GM12892 (cell line): ENCODE measurements around the gene NPAS1.

ENCODE experiments used
- DNase-seq: peaks from one replicate; pipeline ENCODE4 v3.0.0; 2011; ENCODE audit not compliant: insufficient read length
- FAIRE-seq: peaks from 2 replicates; lab custom pipeline; 2011; peaks lifted over from hg19 to GRCh38; lab: Jason Lieb, UNC
- POLR2A ChIP-seq: IDR thresholded peaks from 2 replicates; pipeline ENCODE4 v1.6.1; 2011; ENCODE audit warnings: low read depth, low read length, control low read depth
- POLR2AphosphoS5 ChIP-seq: IDR thresholded peaks from 2 replicates; pipeline ENCODE4 v1.6.1; 2011; ENCODE audit warnings: low read depth, low read length, control low read depth
- TAF1 ChIP-seq: IDR thresholded peaks from 2 replicates; pipeline ENCODE4 v1.6.1; 2011; ENCODE audit warnings: low read depth, mild to moderate bottlenecking, control low read depth, low read length, borderline replicate concordance

NPAS1 gene

DNA sequence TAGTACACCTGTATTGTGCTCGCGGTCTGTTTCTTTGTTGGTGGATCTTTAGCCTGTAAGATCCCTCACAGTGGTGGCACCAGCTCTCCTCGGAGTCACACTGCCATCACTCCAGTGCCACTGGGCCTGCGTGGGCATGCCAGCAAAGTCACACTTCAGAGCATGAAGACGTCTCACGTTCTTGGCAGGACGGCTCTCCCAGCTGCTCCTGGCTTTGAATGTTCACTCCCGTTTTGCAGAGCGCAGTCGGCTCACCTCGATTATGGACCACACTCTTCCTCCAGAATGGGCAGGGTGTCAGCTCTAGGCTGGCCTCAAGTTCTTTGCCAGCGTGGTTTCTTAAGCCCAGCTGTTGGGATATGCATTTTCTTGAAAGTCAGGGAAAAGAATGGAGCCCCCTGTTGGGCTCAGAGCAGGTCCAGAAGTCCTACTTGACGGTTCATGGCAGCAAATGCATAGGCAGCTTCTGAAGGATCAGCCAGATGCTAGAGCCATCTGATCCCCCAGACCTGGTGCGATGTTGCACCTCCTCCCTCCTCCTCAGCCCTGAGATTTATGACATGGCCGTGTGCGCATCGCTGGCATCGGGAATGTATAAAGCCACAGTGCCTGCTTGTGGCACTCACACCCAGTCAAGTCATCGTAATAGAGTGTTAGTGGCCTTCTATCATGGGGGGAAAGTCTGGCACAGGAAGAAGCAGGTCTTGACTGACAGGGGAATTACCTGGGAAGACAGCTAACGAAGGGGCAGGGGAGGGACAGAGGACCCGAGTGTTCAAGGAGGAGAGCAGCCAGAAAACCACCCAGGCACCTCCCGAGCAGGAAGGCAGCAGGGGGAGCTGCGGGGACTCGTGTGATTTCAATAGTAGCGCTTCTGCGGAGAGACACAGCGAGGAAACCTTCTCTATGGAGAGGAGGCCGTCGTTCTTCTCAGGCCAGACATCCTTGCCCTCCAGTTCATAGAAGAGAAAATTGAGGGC, 40.2 kb upstream of the NPAS1 start:
- no peak for DNase-seq
- no peak for FAIRE-seq

DNA sequence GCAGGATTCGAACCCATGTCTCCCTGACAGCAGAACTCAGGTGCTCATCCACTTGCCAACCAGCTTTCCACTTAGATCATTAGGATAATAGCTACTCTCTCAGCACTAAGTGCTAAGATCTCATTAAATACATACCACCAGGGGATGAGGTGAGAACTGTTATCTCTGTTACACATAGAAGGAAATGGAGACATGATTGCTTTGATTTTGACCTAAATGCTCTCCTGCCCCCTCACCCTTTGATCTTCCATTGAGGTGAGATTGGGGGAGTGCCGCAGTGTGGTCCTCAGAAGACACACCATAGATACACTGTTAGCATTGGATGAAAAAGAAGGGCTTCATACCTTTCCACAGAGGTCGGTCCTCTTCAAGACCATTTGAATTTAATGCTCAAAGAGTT, 38.9 kb upstream of the NPAS1 start:
- DNase-seq: no peak
- TF ChIP-seq TAF1 (no peak), POLR2AphosphoS5 (no peak), POLR2A (no peak)
- FAIRE-seq: no peak

More for the DNA sequence above, 40.2 kb upstream of the NPAS1 start:
- TF ChIP-seq TAF1 (no peak), POLR2AphosphoS5 (no peak), POLR2A (no peak)

DNA sequence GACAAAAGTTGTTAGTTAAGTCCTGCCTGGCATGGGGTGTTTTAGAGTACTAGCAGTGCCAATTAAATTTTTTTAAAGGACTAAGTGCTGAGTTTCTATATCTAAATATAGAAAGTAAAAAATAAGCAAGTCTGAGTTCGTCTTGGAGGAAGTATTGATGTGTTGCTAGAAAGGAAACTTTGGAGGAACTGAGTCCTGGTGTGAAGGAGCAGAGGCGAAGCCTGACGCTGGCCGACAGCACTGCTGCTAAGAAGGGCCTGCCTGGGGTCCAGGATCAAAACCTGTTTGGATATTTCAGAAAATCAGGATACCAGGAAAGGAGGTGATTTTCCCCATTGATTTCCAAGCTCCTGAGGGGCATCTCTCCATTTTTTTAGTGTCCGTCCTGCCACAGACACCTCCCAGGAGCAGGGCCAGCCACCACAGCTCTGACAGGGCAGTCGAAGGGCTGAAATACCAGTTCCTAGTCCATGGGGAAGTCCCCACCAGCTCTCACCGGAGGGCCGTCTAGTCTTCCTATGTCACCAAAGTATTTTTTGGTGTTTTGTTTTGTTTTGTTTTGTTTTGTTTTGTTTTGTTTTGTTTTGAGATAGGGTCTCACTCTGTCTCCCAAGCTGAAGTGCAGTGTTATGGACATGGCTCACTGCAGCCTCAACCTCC, 38.2 kb upstream of the NPAS1 start:
- DNase-seq (no peak), FAIRE-seq (no peak)
- TF ChIP-seq POLR2A (no peak), TAF1 (no peak), POLR2AphosphoS5 (no peak)

DNA sequence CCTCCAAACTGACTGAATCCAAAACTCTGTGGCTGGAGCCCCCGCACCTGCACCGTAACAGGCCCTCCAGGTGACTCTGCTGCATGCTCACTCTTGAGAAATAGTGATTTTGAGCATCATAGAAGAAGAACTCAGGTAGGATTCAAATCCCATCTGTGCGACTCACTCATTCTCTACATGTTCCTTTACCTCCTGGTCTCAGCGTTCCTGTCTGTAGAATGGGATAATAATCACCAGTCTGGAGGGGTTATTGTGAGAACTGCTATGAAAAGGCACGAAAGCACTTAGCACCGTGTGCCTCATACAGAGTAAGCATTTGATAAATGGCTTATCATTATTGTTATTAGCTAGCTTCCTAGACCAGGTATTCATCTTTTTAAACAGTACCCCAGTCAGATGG, 36.5 kb upstream of the NPAS1 start:
- DNase-seq (no peak), FAIRE-seq (no peak)
- TF ChIP-seq POLR2A (no peak), TAF1 (no peak), POLR2AphosphoS5 (no peak)

DNA sequence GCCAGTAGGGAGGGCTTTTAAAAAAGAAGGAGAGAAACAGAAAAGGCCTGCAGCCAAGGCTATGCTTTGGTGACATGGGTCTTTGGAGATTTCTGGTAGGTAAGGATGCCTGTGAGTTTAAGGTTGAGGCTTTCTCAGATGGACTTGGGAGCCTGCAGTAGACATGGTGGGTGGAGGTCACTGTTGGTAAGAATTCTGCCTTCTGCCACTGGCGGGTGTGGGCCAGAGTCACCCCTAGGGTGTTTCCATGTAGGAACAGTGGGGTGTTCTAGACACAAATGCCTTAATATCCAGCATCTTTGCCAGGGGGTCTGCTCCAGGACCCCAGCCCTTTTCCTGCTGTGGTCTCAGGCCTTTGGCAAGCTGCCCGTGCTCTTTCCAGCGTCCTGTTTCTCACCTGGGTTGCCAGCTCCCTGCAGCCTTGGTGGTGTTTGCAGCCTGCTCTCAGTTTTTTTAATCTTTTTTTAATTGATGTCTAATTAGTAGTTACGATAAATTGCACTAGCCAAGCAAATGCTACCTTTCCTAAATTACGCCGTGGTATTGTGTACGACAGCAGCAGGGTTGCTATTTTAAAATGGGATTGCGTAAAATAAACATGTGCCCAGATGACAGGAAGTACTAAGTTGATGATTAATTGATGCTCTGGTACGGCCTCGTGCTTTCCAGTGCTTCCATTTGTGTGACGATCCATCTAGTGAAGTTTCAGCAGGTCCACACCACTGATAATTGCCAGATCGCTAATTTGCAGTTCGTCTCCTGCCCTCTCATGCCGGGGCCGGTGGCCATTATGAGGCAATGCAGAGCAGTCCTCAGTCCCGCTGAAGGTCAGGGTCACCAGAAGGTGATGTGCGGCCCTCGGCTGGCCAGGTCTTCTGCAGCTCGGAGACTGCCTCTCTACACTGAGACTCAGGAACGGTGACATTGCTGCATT, 35.3 kb upstream of the NPAS1 start:
- TF ChIP-seq POLR2AphosphoS5: no peak
- TF ChIP-seq TAF1: no peak
- TF ChIP-seq POLR2A: no peak
- FAIRE-seq (no peak), DNase-seq (no peak)

DNA sequence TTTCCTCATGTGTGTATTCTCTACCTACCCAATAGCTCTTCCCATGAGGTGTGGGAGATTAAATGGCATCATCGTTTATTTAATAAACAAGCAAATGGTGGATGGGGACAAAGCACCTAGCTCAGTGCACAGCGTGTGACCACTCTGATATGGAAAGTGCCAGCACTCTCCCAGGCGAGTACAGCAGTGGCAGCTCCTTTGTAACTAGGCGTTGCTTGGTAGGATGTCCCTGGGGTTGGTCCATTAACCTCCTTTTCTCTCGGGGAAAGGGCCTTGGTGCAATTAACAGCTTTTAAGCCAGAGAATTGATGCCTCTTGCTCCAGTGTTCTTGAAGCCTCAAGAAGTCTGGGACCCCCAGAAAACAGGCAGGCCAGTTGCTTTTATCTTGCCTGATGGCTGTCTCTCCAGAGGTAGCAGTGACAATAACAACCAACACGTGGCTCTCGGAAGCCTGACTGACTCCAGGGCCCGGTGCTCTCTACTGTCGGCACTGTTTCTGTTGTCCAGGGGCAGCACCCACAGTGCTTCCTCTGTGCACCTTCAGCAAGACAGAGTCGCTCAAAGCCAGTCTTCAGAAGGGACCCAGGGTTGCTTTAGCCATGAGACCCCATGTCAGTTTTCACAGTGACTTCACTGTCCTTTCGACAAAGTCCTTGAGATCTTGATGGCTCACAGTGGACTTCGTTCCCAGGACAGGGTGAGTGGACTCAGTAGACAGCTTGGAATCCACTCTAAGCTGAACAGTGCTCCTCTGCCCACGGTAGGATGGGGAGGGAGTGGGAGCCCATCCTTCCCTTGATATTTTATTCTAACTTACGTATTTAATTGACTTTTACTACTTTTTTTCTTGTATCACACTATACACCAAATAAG, 33.9 kb upstream of the NPAS1 start:
- no peak for TF ChIP-seq POLR2AphosphoS5
- TF ChIP-seq POLR2A: no peak
- no peak for TF ChIP-seq TAF1
- FAIRE-seq (no peak), DNase-seq (no peak)

DNA sequence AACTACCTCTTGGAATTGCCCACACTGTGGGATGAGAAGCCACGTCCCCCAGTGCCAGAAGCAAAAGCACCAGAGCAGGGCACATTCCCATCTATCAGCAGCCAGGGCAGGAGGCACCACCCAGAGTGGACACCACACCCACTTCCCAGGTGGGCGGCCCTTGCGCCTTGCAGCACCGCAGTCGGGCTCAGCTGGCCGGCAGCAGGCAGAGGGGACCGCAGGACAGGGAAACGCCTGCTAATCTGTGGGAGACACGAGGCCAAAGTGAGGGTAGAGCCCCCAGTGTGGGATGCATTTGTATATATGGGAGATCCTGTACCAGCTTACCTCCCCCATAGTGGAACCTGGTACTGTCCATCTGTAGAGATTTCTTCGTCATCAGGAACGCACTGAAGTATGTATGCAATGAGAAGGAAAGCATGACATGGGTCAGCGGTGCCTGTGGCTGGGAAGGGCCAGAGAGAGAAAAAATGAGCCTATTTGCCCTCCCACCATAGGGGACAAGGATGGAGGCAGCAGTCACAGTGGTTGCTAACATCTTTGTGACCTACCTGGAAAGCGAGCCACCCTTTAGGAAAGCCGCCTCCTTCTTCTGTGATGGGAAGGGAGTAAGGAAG, 30.9 kb upstream of the NPAS1 start:
- DNase-seq (no peak), FAIRE-seq (no peak)
- TF ChIP-seq TAF1 (no peak), POLR2AphosphoS5 (no peak), POLR2A (no peak)

DNA sequence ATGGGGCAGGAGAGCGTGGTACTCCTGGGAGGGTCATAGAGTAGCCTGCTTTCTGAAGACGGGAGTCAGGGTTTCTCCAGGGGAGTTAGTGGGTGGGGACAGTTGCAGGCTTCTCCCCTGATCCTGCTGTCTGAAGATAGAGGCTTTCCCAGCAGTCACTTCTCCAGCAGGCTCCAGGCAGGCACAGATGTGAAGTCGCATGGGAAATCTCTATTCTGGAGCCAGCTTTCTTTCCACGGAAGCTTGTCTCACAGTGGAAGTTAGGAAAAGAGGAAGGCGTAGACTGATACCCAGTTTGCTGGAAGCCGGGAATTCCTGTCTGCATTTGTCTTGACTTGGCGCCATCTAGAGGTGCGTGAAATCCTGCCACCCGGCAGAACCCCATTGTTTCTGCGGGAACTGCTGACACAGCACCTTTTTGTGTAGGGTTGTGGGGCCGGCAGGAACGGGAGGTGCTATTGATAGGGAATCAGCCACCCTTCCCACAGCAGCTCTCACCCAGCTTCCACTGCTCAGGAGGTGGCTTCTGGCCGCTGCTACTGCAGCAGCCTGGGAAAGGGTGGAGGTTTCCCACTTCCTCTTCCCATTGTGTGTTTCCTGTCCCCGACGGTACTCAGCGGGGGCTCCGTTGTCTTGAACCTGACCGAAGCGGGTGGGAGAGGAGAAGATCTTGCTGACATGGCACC, 28.5 kb upstream of the NPAS1 start:
- DNase-seq: no peak
- FAIRE-seq: peak; percentile 93
- TF ChIP-seq TAF1 (no peak), POLR2A (no peak), POLR2AphosphoS5 (no peak)

DNA sequence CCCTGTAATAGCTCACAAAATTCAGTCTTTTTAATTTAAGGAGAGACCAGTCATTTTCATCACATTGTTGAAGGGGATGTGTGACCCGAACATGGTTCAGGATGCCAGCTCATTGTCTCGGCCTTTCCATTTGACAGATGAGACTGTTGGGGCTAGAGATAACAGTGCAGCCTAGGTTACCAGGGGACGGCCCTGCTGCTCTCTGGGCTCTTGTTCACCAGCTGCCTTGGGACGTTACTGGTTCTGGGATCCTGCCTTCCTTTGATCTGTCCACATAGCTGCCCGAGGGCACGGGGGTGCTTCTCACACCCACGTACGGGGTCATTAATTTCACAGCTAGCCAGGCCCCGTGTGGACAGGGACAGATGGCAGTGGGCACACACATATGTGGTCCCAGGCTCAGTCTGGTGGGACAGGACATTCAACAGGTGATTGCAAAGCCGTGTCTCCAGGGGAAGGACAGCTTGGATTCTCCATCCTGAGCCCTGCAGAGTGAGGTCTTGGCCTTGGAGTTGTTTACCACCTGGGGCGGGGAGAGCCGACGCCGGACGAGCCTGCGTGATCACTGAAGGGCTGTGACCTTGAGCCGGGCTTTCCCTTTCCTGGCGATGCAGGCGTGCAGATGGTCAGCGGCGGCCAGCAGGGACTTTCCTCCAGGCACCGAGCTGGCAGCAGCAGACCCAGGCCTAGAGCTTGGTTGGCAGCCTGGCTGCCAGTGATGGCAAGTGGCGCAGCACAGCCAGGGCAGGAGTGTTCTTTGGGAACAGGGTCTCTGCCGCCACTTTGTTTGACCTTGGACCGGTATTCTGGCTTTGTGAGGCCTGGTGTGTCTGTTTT, 26.7 kb upstream of the NPAS1 start:
- DNase-seq: no peak
- no peak for FAIRE-seq
- TF ChIP-seq TAF1: no peak
- no peak for TF ChIP-seq POLR2A
